Measurements from ENCODE around the gene LRRD1. TPM values are rescaled to one million over a fixed set of nuclear protein-coding genes. Genes with fewer than 3 reads are reported as not detected.

LRRD1 gene
- total RNA-seq, 4 donors from 2014 or later, result 0.12 to 0.28 TPM; not detected in 2

DNA sequence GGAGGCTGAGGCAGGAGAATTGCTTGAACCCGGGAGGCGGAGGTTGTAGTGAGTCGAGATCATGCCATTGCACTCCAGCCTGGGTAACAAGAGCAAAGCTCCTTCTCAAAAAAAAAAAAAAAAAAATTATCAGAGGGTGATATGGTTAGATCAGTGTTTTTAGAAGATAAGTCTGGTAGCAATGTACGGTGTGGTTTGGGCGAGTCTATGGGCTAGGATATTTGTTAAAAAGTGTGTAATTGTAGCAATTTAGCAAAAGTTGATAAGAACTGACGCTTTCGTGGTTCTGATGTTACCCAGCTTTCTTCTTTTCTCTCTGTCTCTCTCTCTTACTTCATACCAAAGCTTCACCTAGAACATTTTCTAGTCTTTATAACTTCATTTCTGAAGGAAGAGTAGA lies 37.8 kb downstream of the LRRD1 start:
- no peak for ATAC-seq (ENCODE audit: low FRiP score)

DNA sequence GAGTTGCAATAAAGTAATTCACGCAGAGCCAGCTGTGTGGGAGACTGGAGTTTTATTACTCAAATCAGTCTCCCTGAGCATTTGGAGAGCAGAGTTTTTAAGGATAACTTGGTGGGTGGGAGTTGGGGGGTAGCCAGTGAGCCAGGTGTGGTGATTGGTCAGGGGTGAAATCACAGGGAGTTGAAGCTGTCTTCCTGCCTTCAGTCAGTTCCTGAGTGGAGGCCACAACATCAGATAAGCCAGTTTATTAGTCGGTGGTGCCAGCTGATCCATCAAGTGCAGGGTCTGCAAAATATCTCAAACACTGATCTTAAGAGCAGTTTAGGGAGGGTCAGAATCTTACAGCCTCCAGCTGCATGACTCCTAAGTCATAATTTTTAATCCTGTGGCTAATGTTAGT lies 41.4 kb downstream of the LRRD1 start:
- ATAC-seq (ENCODE audit: low FRiP score), result no peak
- TF ChIP-seq, protein P1, sequence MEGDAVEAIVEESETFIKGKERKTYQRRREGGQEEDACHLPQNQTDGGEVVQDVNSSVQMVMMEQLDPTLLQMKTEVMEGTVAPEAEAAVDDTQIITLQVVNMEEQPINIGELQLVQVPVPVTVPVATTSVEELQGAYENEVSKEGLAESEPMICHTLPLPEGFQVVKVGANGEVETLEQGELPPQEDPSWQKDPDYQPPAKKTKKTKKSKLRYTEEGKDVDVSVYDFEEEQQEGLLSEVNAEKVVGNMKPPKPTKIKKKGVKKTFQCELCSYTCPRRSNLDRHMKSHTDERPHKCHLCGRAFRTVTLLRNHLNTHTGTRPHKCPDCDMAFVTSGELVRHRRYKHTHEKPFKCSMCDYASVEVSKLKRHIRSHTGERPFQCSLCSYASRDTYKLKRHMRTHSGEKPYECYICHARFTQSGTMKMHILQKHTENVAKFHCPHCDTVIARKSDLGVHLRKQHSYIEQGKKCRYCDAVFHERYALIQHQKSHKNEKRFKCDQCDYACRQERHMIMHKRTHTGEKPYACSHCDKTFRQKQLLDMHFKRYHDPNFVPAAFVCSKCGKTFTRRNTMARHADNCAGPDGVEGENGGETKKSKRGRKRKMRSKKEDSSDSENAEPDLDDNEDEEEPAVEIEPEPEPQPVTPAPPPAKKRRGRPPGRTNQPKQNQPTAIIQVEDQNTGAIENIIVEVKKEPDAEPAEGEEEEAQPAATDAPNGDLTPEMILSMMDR (IDR thresholded peaks at IDR 0.05), result no peak
- no peak for DNase-seq (ENCODE audit: low spot score)

More for the DNA sequence above, 37.8 kb downstream of the LRRD1 start:
- no peak for DNase-seq (ENCODE audit: low spot score)
- TF ChIP-seq, protein P1 (IDR thresholded peaks at IDR 0.05), result no peak

DNA sequence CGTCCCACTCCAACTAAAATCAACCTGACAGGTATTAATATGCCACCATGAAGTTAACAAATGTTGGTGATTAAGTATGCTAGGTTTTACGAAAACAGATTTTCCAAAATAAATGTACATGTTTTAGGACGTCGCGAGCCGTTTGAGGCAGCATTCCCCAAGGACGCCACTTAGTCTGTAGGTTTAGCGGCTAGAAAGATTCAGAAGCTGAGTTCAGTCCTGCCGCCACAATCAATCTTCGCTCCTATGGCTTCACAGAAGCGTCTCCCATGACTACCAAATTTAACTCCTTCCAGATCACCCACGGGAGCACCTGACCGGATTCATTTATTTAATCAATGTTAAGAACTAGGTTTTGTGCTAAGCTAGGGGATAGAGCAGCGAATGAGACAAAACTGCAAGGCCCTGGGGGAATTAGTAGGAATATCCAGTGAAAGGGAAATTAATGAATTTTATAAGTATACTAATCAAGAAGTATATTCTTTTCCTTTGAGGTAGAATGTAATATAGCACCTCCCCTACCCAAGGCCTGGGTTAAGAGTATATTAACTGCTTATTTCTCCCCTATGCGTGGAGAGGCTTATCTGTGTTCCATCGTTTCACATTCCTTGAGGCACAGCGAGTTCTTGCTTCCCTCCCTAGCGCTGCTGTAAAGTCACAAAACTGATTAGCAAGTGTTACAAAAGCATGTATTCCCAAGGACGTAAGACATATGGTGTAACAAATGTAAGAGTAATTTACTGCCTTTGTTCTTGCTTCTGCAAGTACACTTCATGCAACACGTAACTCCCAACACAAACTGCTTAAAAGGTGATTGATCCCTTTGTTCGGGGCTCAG lies 43.7 kb downstream of the LRRD1 start:
- DNase-seq (ENCODE audit: low spot score) (no peak), ATAC-seq (ENCODE audit: low FRiP score) (no peak)
- TF ChIP-seq, protein P1 (IDR thresholded peaks at IDR 0.05), result no peak

DNA sequence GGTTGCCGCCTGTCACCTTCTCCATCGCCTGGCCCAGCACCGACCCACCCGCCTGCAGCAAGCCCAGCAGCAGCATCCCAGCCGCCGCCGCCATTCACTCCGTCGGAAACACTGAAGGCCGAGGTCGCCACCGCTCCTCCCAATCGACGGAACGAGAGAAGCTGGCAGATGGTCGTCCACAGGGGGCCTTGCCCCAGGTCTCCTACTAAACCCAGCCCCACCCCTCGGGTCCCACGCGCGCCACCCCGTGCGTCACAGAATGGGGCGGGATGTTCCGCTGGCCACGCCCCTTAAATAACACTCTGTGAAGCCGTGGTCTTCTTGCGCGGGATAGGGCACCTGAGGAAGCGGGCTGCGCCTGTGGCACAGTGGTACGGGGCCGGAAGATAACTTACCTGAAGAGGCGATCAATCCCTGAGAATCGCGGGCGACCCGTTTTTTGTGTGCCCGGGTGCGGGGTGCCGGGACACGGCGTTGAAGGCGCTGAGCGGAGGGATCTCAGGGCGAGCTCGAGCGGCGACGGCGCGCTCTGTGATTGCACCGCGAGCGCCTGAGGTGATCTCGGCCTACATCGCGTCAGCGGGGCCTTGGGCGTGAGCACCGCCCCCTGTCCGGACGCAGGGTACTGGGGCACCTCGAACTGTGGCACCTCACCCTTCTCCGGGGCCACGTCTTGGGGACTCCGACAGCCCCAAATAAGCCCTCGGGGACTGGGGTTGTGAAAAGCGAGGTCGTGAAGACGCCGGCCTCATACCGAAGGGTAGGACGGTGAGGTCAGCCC lies 44.5 kb downstream of the LRRD1 start, which contains the start of gene CYP51A1:
CYP51A1 (minus strand) TSS at position 207 of the 781 bp plus-strand sequence; CDS start at position 94, 113 bp downstream.
- ATAC-seq (ENCODE audit: low FRiP score) (peak; percentile 98), DNase-seq (ENCODE audit: low spot score) (peak; percentile 97)
- TF ChIP-seq, protein P1 (IDR thresholded peaks at IDR 0.05), result no peak

DNA sequence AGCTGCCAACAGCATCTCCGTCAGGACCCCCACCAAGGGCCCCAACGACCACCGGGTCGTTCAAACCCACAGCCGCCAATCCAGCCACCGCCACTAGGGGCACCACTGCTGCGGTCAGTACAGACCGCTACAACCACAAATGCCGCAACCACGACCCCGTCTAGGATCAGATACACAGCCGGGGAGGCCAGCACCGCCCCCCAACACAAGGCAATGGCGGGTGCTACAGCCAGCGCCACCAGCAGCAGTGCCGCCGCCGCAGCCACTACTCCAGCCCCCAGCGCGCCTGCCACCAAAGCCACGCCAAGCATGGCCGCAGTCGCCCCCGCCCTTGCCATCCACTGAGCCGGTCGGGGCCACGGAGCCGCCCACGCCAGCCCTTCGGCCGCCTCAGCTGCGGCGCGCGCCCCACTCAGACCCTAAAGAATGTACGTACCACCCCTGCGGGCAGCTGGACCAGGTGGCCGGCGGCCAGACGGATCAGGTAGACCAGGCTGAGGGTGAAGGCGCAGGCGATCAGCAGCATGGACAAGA lies 45.1 kb downstream of the LRRD1 start:
- peak; percentile 76 for ATAC-seq (ENCODE audit: low FRiP score)
- TF ChIP-seq, protein P1 (IDR thresholded peaks at IDR 0.05), result peak in 2 of 3 donors; percentile 50 to 85
- peak; percentile 62 for DNase-seq (ENCODE audit: low spot score)

DNA sequence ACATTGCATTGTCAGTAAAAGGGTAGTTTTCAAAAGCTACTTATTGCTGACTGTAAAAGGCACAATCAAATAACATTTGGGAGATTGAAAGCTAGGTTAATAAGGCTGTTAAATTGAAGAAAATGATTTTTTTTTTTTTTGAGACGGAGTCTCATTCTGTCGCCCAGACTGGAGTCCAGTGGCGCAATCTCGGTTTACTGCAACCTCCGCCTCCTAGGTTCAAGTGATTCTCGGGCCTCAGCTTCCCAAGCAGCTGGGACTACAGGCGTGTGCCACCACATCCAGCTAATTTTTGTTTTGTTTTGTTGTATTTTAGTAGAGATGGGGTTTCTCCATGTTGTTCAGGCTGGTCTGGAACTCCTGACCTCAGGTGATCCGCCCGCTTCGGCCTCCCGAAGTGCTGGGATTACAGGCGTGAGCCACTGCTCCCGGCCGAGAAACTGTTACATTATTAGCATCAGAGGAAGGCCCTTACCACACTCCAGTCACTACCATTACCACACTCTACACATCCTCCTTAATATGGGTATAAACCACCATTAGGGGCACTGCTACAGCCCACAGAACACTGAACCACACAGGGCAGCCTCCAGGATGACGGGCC lies 45.7 kb downstream of the LRRD1 start:
- no peak for DNase-seq (ENCODE audit: low spot score)
- ATAC-seq (ENCODE audit: low FRiP score), result no peak
- TF ChIP-seq, protein P1 (IDR thresholded peaks at IDR 0.05), result no peak

Measured in omental fat pad (tissue), 4 donors.